IMR-90 (cell line): ENCODE data around the gene SLC25A24. TPM values are rescaled to one million over a fixed set of nuclear protein-coding genes. Genes with fewer than 3 reads are reported as not detected.

Experiments
- ATAC-seq: fragments of 200-7000 bp; cut with Tn5 transposase; 2 replicates; pipeline ENCODE4 v1.9.1; 2020; ENCODE audit warnings: low read depth, mild to moderate bottlenecking, moderate library complexity
- BruUV-seq: library from RNA; stranded (reverse); fragments of 400-500 nt; replicated peaks from 2 replicates; lab custom pipeline; 2021; lab: Mats Ljungman, UMichigan
- CTCF ChIA-PET: fragments of 300-600 bp; formaldehyde crosslinking; extraction: SDS; loops from one replicate; lab custom pipeline; 2021; ENCODE audit warnings: antibody characterized with exemption; lab: Yijun Ruan, JAX
- POLR2A ChIA-PET: fragments of 300-600 bp; sonication (Branson Sonifier 250); formaldehyde crosslinking; loops from one replicate; lab custom pipeline; 2022; ENCODE audit warnings: antibody characterized with exemption; ENCODE audit not compliant: unreplicated experiment; lab: Charles Lee
- DNase-seq: peaks from one replicate; pipeline ENCODE4 v3.0.0; 2013
- H2AFZ ChIP-seq: replicated peaks from 2 replicates; pipeline ENCODE3; 2013; ENCODE audit warnings: low read length, mild to moderate bottlenecking; ENCODE audit not compliant: poor library complexity
- H2AK5ac ChIP-seq: 2 replicates; pipeline ENCODE4 v1.6.1; 2013; ENCODE audit warnings: low read depth, low read length, inconsistent platforms
- H2AK9ac ChIP-seq: replicated peaks from 2 replicates; pipeline ENCODE3; 2013; ENCODE audit warnings: mild to moderate bottlenecking, low read depth, low read length, moderate library complexity; ENCODE audit not compliant: poor library complexity
- H2BK120ac ChIP-seq: 2 replicates; pipeline ENCODE4 v1.6.1; 2013; ENCODE audit warnings: low read depth, low read length, inconsistent platforms
- H2BK15ac ChIP-seq: 3 replicates; pipeline ENCODE4 v1.6.1; 2013; ENCODE audit warnings: low read depth, low read length, inconsistent platforms
- H2BK20ac ChIP-seq: 2 replicates; pipeline ENCODE4 v1.6.1; 2013; ENCODE audit warnings: low read depth, mild to moderate bottlenecking, inconsistent platforms, low read length, moderate library complexity
- H2BK5ac ChIP-seq: 2 replicates; pipeline ENCODE4 v1.6.1; 2013; ENCODE audit warnings: mild to moderate bottlenecking, low read depth, low read length, inconsistent platforms; ENCODE audit not compliant: poor library complexity, severe bottlenecking
- H3K14ac ChIP-seq: replicated peaks from 2 replicates; pipeline ENCODE4 v1.6.1; 2013; ENCODE audit warnings: low read depth, low read length, inconsistent platforms
- H3K18ac ChIP-seq: 2 replicates; pipeline ENCODE4 v1.6.1; 2013; ENCODE audit warnings: low read depth, low read length, control low read depth
- H3K23ac ChIP-seq: 2 replicates; pipeline ENCODE4 v1.6.1; 2013; ENCODE audit warnings: low read depth, low read length, inconsistent platforms
- H3K27ac ChIP-seq: 2 replicates; pipeline ENCODE4 v1.5.1; 2013; ENCODE audit warnings: mild to moderate bottlenecking, control low read depth, low read length; ENCODE audit not compliant: insufficient read depth
- H3K27me3 ChIP-seq: 2 replicates; pipeline ENCODE4 v1.6.1; 2013; ENCODE audit warnings: low read length; ENCODE audit not compliant: control insufficient read depth, insufficient read depth
- H3K36me3 ChIP-seq: 2 replicates; pipeline ENCODE4 v1.6.1; 2013; ENCODE audit warnings: low read length, mixed read lengths; ENCODE audit not compliant: control insufficient read depth, insufficient read depth
- H3K4ac ChIP-seq: 2 replicates; pipeline ENCODE4 v1.6.1; 2013; ENCODE audit warnings: low read depth, low read length, inconsistent platforms
- H3K4me1 ChIP-seq: 2 replicates; pipeline ENCODE4 v1.6.1; 2013; ENCODE audit warnings: low read length, mixed read lengths; ENCODE audit not compliant: control insufficient read depth, insufficient read depth
- H3K4me2 ChIP-seq: 2 replicates; pipeline ENCODE4 v1.6.1; 2013; ENCODE audit warnings: low read depth, mild to moderate bottlenecking, control low read depth, low read length, moderate library complexity
- H3K4me3 ChIP-seq: 2 replicates; pipeline ENCODE4 v1.5.1; 2013; ENCODE audit warnings: low read depth, mild to moderate bottlenecking, control low read depth, low read length, moderate library complexity; ENCODE audit not compliant: insufficient read depth
- H3K56ac ChIP-seq: 2 replicates; pipeline ENCODE4 v1.6.1; 2013; ENCODE audit warnings: low read length, inconsistent platforms; ENCODE audit not compliant: insufficient read depth; ENCODE audit errors: extremely low read depth
- H3K79me1 ChIP-seq, 2 experiments: 2 replicates each; pipeline ENCODE4 v1.6.1; 2013; ENCODE audit warnings: low read length in 2 of 2, inconsistent platforms in 1 of 2, low read depth in 1 of 2
- H3K9ac ChIP-seq: 2 replicates; pipeline ENCODE4 v1.6.1; 2013; ENCODE audit warnings: low read depth, low read length, control low read depth
- H3K9me1 ChIP-seq: 2 replicates; pipeline ENCODE4 v1.6.1; 2013; ENCODE audit warnings: low read length, inconsistent platforms; ENCODE audit not compliant: insufficient read depth
- H3K9me3 ChIP-seq: 2 replicates; pipeline ENCODE4 v1.6.1; 2013; ENCODE audit warnings: low read length; ENCODE audit not compliant: control insufficient read depth, insufficient read depth
- H4K20me1 ChIP-seq: 2 replicates; pipeline ENCODE4 v1.6.1; 2013; ENCODE audit warnings: low read length, inconsistent platforms; ENCODE audit not compliant: insufficient read depth
- H4K5ac ChIP-seq: 2 replicates; pipeline ENCODE4 v1.6.1; 2013; ENCODE audit warnings: mild to moderate bottlenecking, low read depth, low read length, control low read depth
- H4K8ac ChIP-seq, 2 experiments: 2 replicates each; pipeline ENCODE4 v1.6.1; 2013; ENCODE audit warnings: low read depth in 2 of 2, low read length in 2 of 2, control low read depth in 1 of 2, inconsistent platforms in 1 of 2
- H4K91ac ChIP-seq: 2 replicates; pipeline ENCODE4 v1.6.1; 2013; ENCODE audit warnings: low read depth, low read length, inconsistent platforms; ENCODE audit not compliant: insufficient read depth
- BHLHE40 ChIP-seq: fragments of 150-350 bp; IDR thresholded peaks from 2 replicates; pipeline ENCODE4 v1.6.1; 2016; ENCODE audit warnings: mild to moderate bottlenecking, low read depth, low read length
- CEBPB ChIP-seq: IDR thresholded peaks from 2 replicates; pipeline ENCODE4 v1.6.1; 2012; ENCODE audit warnings: low read depth, low read length, improper control_type of control experiment
- CHD1 ChIP-seq: IDR thresholded peaks from 2 replicates; pipeline ENCODE4 v1.6.1; 2012; ENCODE audit warnings: low read depth, low read length, improper control_type of control experiment
- CTCF ChIP-seq: conservative IDR thresholded peaks from 2 replicates; pipeline ENCODE4 v1.5.1; 2012; ENCODE audit warnings: mild to moderate bottlenecking, low read depth, low read length, improper control_type of control experiment
- FOS ChIP-seq: fragments of 150-350 bp; IDR thresholded peaks from 2 replicates; pipeline ENCODE4 v1.6.1; 2016; ENCODE audit warnings: low read depth, low read length
- MAFK ChIP-seq: IDR thresholded peaks from 2 replicates; pipeline ENCODE4 v1.6.1; 2012; ENCODE audit warnings: low read depth, low read length, improper control_type of control experiment
- MAZ ChIP-seq: IDR thresholded peaks from 2 replicates; pipeline ENCODE4 v1.6.1; 2012; ENCODE audit warnings: low read depth, mild to moderate bottlenecking, low read length, improper control_type of control experiment, moderate library complexity, borderline replicate concordance
- MXI1 ChIP-seq: IDR thresholded peaks from 2 replicates; pipeline ENCODE4 v1.6.1; 2012; ENCODE audit warnings: low read depth, mild to moderate bottlenecking, low read length, moderate library complexity, borderline replicate concordance
- POLR2A ChIP-seq: IDR thresholded peaks from 2 replicates; pipeline ENCODE4 v1.6.1; 2012; ENCODE audit warnings: mild to moderate bottlenecking, low read depth, low read length
- RAD21 ChIP-seq: IDR thresholded peaks from 2 replicates; pipeline ENCODE4 v1.6.1; 2012; ENCODE audit warnings: low read length, improper control_type of control experiment
- RCOR1 ChIP-seq: IDR thresholded peaks from 2 replicates; pipeline ENCODE4 v1.6.1; 2012; ENCODE audit warnings: mild to moderate bottlenecking, low read length, improper control_type of control experiment; ENCODE audit not compliant: insufficient replicate concordance
- SMC3 ChIP-seq: fragments of 150-350 bp; IDR thresholded peaks from 2 replicates; pipeline ENCODE4 v1.6.1; 2016; ENCODE audit warnings: low read depth, mild to moderate bottlenecking, antibody characterized with exemption, low read length, moderate library complexity
- WGBS, 2 experiments: methylation state at CpG; one replicate each; pipeline versions ENCODE4 v1.1.5 to v1.1.7; 2013; ENCODE audit warnings: missing lambda C conversion rate in 2 of 2; ENCODE audit not compliant: insufficient read length in 1 of 2; ENCODE audit errors: extremely low coverage in 2 of 2; 5-methylcytosine and 5-hydroxymethylcytosine counted together
- dilution Hi-C: fragments of 300-500 bp; cut with HindIII; formaldehyde crosslinking; loops from one replicate; pipeline ENCODE4 v1.14.3; 2018; ENCODE audit warnings: low sequenced_read_pairs; ENCODE audit not compliant: unreplicated experiment
- in situ Hi-C: fragments of 300-500 bp; cut with MboI; formaldehyde crosslinking; loops from 3 replicates; pipeline ENCODE4 v1.14.3; 2019; ENCODE audit warnings: low sequenced_read_pairs, inconsistent platforms, mixed read lengths
- intact Hi-C: fragments of 100-400 bp; cut with micrococcal nuclease; formaldehyde crosslinking; loops from 2 replicates; pipeline ENCODE4 v1.10.0; 2022
- polyA plus RNA-seq, 3 experiments: library from polyadenylated mRNA; depleted of rRNA; stranded (reverse); fragments of >200 nt; gene quantifications; 2 replicates each; pipeline ENCODE4 v1.2.3, GENCODE V29; 2012; ENCODE audit warnings: low replicate concordance in 1 of 3
- total RNA-seq: library from RNA; depleted of rRNA; stranded (reverse); fragments of >200 nt; gene quantifications from 2 replicates; pipeline ENCODE4 v1.2.3, GENCODE V29; 2012

Gene SLC25A24
- total and polyA plus RNA-seq, 2 of the 4 experiments (the other 2 are of a cell fraction) = 19.4 to 20.4 TPM

GRCh38 chr1:108106775-108107174 lies 93.4 kb downstream of the SLC25A24 start:
- dilution Hi-C loops (no loop called here), in situ Hi-C loops (no loop called here), intact Hi-C loops (no loop called here)
- H3K4me3 ChIP-seq = no peak overlapping the region
- no CpG with 5 or more reads among the region's 1 CpG for WGBS, 2 experiments
- no peak overlapping the region for H3K4ac ChIP-seq
- no TSS peak for BruUV-seq
- no peaks in the 10 kb centered on the region for H3K36me3 ChIP-seq
- no peak overlapping the region for H2BK15ac ChIP-seq
- CTCF ChIA-PET = interaction anchor here (0.6 kb wide), 1 partner anchor 20 kb away, joined by 6 read pairs; no protein-coding TSS in a partner anchor
- H2AK5ac ChIP-seq = no peak overlapping the region
- no peak overlapping the region for H2AK9ac ChIP-seq
- H3K27ac ChIP-seq = no peak overlapping the region
- TF ChIP-seq SMC3 (no peak), CHD1 (no peak), MAZ (no peak), FOS (no peak), POLR2A (no peak), BHLHE40 (no peak), RAD21 (no peak), CTCF (no peak), RCOR1 (no peak), MAFK (no peak), MXI1 (no peak), CEBPB (no peak)
- ATAC-seq (no peak), DNase-seq (no peak)
- POLR2A ChIA-PET = interaction anchor here (0.6 kb wide), 1 partner anchor 256 kb away, joined by 11 read pairs; no protein-coding TSS in a partner anchor
- H2BK120ac ChIP-seq = no peak overlapping the region
- no peak overlapping the region for H3K23ac ChIP-seq
- H3K56ac ChIP-seq = no peak overlapping the region
- H4K20me1 ChIP-seq = no peaks in the 10 kb centered on the region
- H2BK20ac ChIP-seq = no peak overlapping the region
- H3K27me3 ChIP-seq = no peaks in the 10 kb centered on the region; the same call in none of the 2 replicates
- H3K9me3 ChIP-seq = no peaks in the 10 kb centered on the region
- no peak overlapping the region for H3K4me2 ChIP-seq
- H3K14ac ChIP-seq = no peak overlapping the region
- H4K91ac ChIP-seq = no peak overlapping the region
- no peaks in the 10 kb centered on the region for H3K79me1 ChIP-seq
- no peaks in the 10 kb centered on the region for H3K9me1 ChIP-seq
- no peak overlapping the region for H2BK5ac ChIP-seq
- H3K18ac ChIP-seq = no peak overlapping the region
- no peak overlapping the region for H3K9ac ChIP-seq
- H4K8ac ChIP-seq = no peak overlapping the region
- H4K5ac ChIP-seq = no peak overlapping the region
- H2AFZ ChIP-seq = no peak overlapping the region
- no peaks in the 10 kb centered on the region for H3K4me1 ChIP-seq
